Mesothelial cell of epicardium (in vitro differentiated cells): ENCODE measurements around the gene BRME1. TPM values are rescaled to one million over a fixed set of nuclear protein-coding genes. Genes with fewer than 3 reads are reported as not detected.

Experiments
- DNase-seq, 2 experiments: peaks; one replicate each; pipeline ENCODE4 v3.0.0; 2021; ENCODE audit warnings: low spot score in 2 of 2; ENCODE audit not compliant: unreplicated experiment in 2 of 2
- H3K27ac Mint-ChIP-seq: 2 replicates; pipeline ENCODE4 v1.8.0; 2021; ENCODE audit warnings: mixed read lengths
- H3K27me3 Mint-ChIP-seq: 2 replicates; pipeline ENCODE4 v1.8.0; 2021; ENCODE audit warnings: low read depth, mixed read lengths
- H3K36me3 Mint-ChIP-seq: 2 replicates; pipeline ENCODE4 v1.8.0; 2021; ENCODE audit warnings: mixed read lengths
- H3K4me1 Mint-ChIP-seq: 2 replicates; pipeline ENCODE4 v1.8.0; 2021; ENCODE audit warnings: mixed read lengths
- H3K4me3 Mint-ChIP-seq: 2 replicates; pipeline ENCODE4 v1.8.0; 2021; ENCODE audit warnings: mild to moderate bottlenecking, moderate library complexity, mixed read lengths
- H3K9me3 Mint-ChIP-seq: 2 replicates; pipeline ENCODE4 v1.8.0; 2021; ENCODE audit warnings: mixed read lengths
- total RNA-seq: library from RNA; stranded (reverse); gene quantifications from 3 replicates; pipeline ENCODE4 v1.2.1, GENCODE V29; 2021
- TF ChIP-seq, protein P1 (sequence below): fragments of 200-600 bp; sonication (generic); IDR thresholded peaks from one replicate; pipeline ENCODE4 v1.5.0; 2021; ENCODE audit warnings: antibody characterized with exemption; ENCODE audit not compliant: unreplicated experiment

Gene BRME1
- total RNA-seq, 1 donor from 2014 or later = 6.3 TPM

DNA sequence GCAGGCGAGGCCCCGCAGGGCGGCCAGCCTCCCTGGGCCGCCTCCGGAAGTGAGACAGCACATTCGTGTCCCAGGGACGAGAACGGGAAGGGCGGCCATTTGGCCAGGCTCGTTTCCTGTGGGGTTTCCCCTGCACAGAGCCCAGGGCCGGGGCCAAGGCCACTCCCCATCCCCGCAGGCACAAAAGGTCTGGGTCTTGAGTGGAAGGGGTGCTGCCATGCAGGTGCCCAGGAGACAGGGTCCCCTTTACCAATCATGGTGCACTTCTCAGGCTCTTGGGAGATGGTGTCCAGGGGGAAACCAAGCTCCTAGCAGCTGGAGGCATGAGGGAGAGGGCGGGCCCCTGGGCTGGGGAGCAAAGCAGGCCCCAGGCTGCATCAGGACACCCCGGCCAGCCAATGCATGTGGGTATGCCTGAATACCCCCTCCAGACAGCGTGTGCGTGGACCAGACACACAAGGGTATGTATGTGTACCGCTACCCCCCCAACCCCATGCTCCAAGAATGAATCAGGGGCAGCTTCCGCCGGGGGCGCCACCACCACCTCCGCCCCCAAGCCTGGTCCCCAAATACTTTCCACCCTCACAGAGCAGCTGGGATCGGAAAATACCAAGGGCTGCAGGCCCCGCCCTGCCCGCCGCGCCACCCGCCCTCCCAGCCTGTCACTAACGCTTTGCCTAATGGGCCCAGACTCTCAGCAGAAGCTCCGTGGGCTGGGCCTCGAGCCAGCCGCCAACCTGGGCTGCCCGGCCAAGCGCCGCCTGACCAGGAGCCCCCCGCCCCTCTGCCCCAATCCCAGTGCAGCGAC lies 66.6 kb downstream of the BRME1 start:
- Mint-ChIP-seq H3K4me3 (peak overlapping the region; percentile 10), H3K27ac (peak overlapping the region; percentile 21), H3K9me3 (no peaks in the 10 kb centered on the region), H3K4me1 (peaks cover 34% of the 10 kb centered on the region), H3K27me3 (no peaks in the 10 kb centered on the region), H3K36me3 (no peaks in the 10 kb centered on the region)
- TF ChIP-seq, protein P1, sequence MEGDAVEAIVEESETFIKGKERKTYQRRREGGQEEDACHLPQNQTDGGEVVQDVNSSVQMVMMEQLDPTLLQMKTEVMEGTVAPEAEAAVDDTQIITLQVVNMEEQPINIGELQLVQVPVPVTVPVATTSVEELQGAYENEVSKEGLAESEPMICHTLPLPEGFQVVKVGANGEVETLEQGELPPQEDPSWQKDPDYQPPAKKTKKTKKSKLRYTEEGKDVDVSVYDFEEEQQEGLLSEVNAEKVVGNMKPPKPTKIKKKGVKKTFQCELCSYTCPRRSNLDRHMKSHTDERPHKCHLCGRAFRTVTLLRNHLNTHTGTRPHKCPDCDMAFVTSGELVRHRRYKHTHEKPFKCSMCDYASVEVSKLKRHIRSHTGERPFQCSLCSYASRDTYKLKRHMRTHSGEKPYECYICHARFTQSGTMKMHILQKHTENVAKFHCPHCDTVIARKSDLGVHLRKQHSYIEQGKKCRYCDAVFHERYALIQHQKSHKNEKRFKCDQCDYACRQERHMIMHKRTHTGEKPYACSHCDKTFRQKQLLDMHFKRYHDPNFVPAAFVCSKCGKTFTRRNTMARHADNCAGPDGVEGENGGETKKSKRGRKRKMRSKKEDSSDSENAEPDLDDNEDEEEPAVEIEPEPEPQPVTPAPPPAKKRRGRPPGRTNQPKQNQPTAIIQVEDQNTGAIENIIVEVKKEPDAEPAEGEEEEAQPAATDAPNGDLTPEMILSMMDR = no peak
- no peak for DNase-seq

DNA sequence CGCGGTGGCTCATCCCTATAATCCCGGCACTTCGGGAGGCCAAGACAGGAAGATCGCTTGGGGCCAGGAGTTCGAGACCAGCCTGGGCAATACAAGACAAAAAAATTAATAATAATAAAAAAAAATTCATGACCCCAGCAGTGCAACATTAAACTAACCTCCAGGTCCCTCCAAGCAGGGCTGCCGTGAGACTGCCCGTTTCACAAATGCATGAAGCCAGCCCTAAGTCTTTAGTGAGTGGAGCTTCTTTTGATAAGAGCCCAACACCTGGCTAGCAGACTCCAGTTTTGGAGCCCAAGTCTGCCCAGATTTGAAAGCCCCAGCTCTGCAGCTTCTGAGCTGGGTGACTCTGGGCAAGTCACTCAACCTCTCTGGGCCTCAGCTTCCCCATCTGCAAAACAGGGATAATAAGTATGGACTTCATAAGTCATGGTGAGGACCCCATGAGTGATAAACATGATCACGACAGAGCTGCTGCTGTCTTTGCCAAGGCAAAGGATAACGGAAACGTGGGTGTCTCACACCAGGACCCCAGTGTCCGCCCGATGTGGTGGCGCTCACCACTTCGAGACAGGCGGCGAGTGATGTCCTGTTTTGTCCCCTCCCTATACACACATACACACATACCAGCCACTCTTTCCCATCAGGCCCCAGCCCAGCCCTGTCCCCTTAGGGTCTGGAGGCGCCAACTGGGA lies 67.3 kb downstream of the BRME1 start:
- Mint-ChIP-seq H3K4me3 (peak overlapping the region; percentile 8), H3K27me3 (no peaks in the 10 kb centered on the region), H3K36me3 (no peaks in the 10 kb centered on the region), H3K27ac (peak overlapping the region; percentile 16), H3K4me1 (peaks cover 34% of the 10 kb centered on the region), H3K9me3 (no peaks in the 10 kb centered on the region)
- TF ChIP-seq, protein P1 = no peak
- DNase-seq = no peak

GRCh38 chr19:13835791-13836723 lies 69.9 kb downstream of the BRME1 start:
- H3K9me3 Mint-ChIP-seq = no peaks in the 10 kb centered on the region
- H3K27ac Mint-ChIP-seq = peak overlapping the region; percentile 25
- no peaks in the 10 kb centered on the region for H3K36me3 Mint-ChIP-seq
- H3K4me3 Mint-ChIP-seq = no peak overlapping the region
- H3K27me3 Mint-ChIP-seq = no peaks in the 10 kb centered on the region
- DNase-seq = no peak
- TF ChIP-seq, protein P1 = no peak
- H3K4me1 Mint-ChIP-seq = peaks cover 26% of the 10 kb centered on the region

DNA sequence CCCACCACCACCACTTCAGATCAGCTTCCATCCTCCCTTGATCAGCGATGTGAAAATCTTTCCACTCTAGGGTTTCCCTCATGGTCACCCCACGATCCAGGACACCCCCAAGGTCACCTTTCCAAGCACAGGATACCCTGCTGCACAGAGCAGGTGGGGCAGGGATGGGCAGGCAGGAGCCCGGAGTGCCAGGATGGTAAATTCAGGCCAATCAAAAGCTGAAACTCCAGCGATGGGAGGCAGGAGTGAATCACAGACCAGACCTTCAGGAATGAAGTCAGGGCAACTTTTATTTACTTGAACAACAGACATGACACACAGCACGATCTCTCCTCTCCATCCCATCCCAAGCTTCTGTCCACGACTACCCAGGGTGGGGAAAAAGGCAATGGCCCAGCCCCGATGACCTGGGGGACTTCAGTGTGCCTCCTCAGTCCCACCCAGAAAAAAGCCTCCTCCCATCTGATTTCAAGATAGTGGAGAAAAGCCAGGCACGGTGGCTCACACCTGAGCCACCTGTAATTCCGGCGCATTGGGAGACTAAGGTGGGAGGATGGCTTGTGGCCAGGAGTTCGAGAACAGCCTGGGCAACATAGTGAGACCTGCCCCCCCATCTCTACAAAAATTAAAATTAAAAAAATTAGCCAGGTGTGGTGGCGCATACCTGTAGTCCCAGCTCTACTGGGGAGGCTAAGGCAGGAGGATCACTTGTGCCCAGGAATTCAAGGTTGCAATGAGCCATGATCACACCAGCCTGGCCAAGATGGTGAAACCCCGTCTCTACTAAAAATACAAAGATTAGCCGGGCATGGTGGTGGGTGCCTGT lies 71.5 kb downstream of the BRME1 start:
- Mint-ChIP-seq H3K4me3 (peak overlapping the region; percentile 79), H3K36me3 (peaks cover 10% of the 10 kb centered on the region), H3K4me1 (peaks cover 14% of the 10 kb centered on the region), H3K9me3 (no peaks in the 10 kb centered on the region), H3K27me3 (no peaks in the 10 kb centered on the region), H3K27ac (peak overlapping the region; percentile 92)
- DNase-seq = no peak
- TF ChIP-seq, protein P1 = no peak
